Measurements from ENCODE around the gene NSUN4. TPM values are rescaled to one million over a fixed set of nuclear protein-coding genes. Genes with fewer than 3 reads are reported as not detected.

NSUN4 gene
- total and polyA plus RNA-seq, 2 of the 13 experiments (the other 11 are each of a cell fraction or from before 2014, with no cell fraction given): 21.5 to 23.5 TPM

DNA sequence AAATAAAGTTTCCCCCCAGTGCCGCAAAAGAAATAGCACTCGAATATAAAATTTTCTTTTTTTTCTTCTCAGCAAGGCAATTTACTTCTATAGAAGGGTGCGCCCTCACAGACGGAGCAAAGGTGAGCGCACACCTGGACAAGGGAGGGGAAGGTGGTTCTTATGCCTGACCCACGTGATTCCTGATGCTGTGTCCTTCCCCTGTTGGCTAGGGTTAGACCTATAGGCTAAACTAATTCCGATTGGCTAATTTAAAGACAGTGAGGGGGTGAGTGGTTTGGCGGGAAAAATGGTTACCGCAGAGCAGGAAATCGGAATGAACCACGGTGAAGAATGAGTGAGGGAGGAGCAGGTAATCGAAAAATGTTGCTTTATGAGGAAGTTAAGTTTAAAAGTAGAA lies 52.9 kb downstream of the NSUN4 start:
- Histone ChIP-seq H3K4me1 (ENCODE audit: insufficient read depth, low read length) (peaks cover 29% of the 10 kb centered on the region), H2AFZ (ENCODE audit: low read length) (no peak overlapping the region), H3K27me3 (ENCODE audit: control insufficient read depth in 1 of 2, insufficient read depth in 2 of 2, low read length in 2 of 2) (peaks cover 0 to 3% of the 10 kb centered on the region in 2 experiments; a peak in 2 of 5 replicates), H3K27ac (ENCODE audit: extremely low read length, insufficient read depth, low read length) (no peak overlapping the region), H3K36me3 (replicated peaks in 1 of 2; ENCODE audit: control insufficient read depth in 1 of 2, insufficient read depth in 2 of 2, low read length in 2 of 2) (no peaks in the 10 kb centered on the region), H4K20me1 (ENCODE audit: insufficient read depth, low read length) (no peaks in the 10 kb centered on the region), H3K9me3 (ENCODE audit: low read length) (no peaks in the 10 kb centered on the region), H3K79me2 (ENCODE audit: insufficient read depth, low read length) (no peaks in the 10 kb centered on the region), H3K4me2 (ENCODE audit: low read depth, low read length) (peak overlapping the region; percentile 92), H3K9ac (ENCODE audit: insufficient read depth, low read depth, low read length) (0 out of 2 replicates have a peak overlapping the region, but pooled peaks have one; percentile 19), H3K4me3 (replicated peaks in 1 of 3; ENCODE audit: insufficient read depth in 1 of 3, low read depth in 2 of 3, low read length in 3 of 3) (peak overlapping the region in 1 of 3 experiments; percentile 74; a peak in 2 of 6 replicates)
- POLR2A ChIA-PET: no interaction called here
- FAIRE-seq (no peak), DNase-seq (ENCODE audit: low spot score) (no peak), ATAC-seq (no peak)
- TF ChIP-seq SP2 (CRISPR knock-in tag; IDR thresholded peaks at IDR 0.05) (no peak), ZNF562 (CRISPR knock-in tag; IDR thresholded peaks at IDR 0.05; ENCODE audit: borderline replicate concordance) (peak; percentile 31; the same call in 1 of the 2 replicates), ZNF33B (CRISPR knock-in tag; IDR thresholded peaks at IDR 0.05) (no peak)
- TF ChIP-seq, protein P1, sequence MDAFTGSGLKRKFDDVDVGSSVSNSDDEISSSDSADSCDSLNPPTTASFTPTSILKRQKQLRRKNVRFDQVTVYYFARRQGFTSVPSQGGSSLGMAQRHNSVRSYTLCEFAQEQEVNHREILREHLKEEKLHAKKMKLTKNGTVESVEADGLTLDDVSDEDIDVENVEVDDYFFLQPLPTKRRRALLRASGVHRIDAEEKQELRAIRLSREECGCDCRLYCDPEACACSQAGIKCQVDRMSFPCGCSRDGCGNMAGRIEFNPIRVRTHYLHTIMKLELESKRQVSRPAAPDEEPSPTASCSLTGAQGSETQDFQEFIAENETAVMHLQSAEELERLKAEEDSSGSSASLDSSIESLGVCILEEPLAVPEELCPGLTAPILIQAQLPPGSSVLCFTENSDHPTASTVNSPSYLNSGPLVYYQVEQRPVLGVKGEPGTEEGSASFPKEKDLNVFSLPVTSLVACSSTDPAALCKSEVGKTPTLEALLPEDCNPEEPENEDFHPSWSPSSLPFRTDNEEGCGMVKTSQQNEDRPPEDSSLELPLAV (CRISPR knock-in tag; conservative IDR thresholded peaks at IDR 0.05; ENCODE audit: low read depth): 0 out of 2 replicates have a peak, but pooled peaks have one; percentile 1
- 88% methylated on average over 12 of the region's 12 CpGs for WGBS (ENCODE audit: low lambda C conversion rate)
- in situ Hi-C loops (cut with HindIII; ENCODE audit: extremely low pct_ligation_motif_present, low pct_unique_long_range_greater_than_20kb) (no loop called here), intact Hi-C loops (cut with micrococcal nuclease; ENCODE audit: unreplicated experiment) (no loop called here)
- CTCF ChIA-PET (ENCODE audit: low intra/inter-chr PET ratio, low total read pairs): no interaction called here
- no TSS peak for BruUV-seq (replicated peaks)

DNA sequence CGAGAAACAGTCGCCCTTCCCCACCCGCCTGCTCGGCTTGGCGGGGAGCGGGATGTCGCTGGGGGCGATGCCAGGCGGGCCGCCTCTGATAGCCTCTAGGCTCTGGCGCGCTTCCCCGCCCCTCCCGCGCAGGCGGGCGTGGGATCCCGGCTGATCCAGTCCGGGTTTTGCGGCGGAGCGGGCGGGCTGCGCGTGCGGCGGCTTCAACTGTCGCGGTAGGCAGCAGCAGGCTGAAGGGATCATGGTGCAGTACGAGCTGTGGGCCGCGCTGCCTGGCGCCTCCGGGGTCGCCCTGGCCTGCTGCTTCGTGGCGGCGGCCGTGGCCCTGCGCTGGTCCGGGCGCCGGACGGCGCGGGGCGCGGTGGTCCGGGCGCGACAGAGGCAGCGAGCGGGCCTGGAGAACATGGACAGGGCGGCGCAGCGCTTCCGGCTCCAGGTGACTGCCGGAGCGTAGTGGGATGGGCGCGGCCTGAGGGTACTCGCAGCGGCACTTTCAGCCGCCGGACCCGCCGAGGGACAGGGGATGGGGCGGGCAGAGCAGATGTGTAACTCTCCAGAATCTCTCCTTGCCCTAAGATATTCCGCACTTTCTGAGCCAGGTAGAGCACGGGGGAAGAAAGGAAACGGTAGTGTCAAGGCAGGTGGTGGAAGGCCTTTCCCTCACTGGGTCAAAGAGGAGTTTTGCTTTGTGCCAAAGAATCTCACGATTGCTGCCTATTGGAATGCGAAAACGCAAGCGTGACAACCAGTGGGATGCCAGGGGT lies 53.7 kb downstream of the NSUN4 start, which contains the start of gene FAAH:
TSS of gene FAAH (plus strand) at position 210 of the 764 bp plus-strand sequence. CDS start at position 242, 32 bp downstream.
- BruUV-seq (replicated peaks): no TSS peak
- Histone ChIP-seq H3K4me2 (ENCODE audit: low read depth, low read length) (peak within 1 kb of the TSS; percentile 92), H3K9me3 (ENCODE audit: low read length) (no peaks in the 10 kb centered on the region), H3K27me3 (ENCODE audit: control insufficient read depth in 1 of 2, insufficient read depth in 2 of 2, low read length in 2 of 2) (peaks cover 0 to 3% of the 10 kb centered on the region in 2 experiments; a peak in 2 of 5 replicates), H3K4me3 (replicated peaks in 1 of 3; ENCODE audit: insufficient read depth in 1 of 3, low read depth in 2 of 3, low read length in 3 of 3) (peak within 1 kb of the TSS; percentile 44 to 74 (median 59); a peak in 5 of 6 replicates), H3K27ac (ENCODE audit: extremely low read length, insufficient read depth, low read length) (peak within 1 kb of the TSS; percentile 50), H3K9ac (ENCODE audit: insufficient read depth, low read depth, low read length) (peak within 1 kb of the TSS; percentile 64), H3K79me2 (ENCODE audit: insufficient read depth, low read length) (no peaks in the 10 kb centered on the region), H4K20me1 (ENCODE audit: insufficient read depth, low read length) (no peaks in the 10 kb centered on the region), H3K4me1 (ENCODE audit: insufficient read depth, low read length) (peaks cover 29% of the 10 kb centered on the region), H3K36me3 (replicated peaks in 1 of 2; ENCODE audit: control insufficient read depth in 1 of 2, insufficient read depth in 2 of 2, low read length in 2 of 2) (no peaks in the 10 kb centered on the region), H2AFZ (ENCODE audit: low read length) (no peak within 1 kb of the TSS)
- intact Hi-C loops (cut with micrococcal nuclease; ENCODE audit: unreplicated experiment) (loop anchor here (1.0 kb wide), 1 partner anchor 8 kb away; no protein-coding TSS in a partner anchor), in situ Hi-C loops (cut with HindIII; ENCODE audit: extremely low pct_ligation_motif_present, low pct_unique_long_range_greater_than_20kb) (no loop called here)
- 0% methylated on average over 11 of the region's 75 CpGs for WGBS (ENCODE audit: low lambda C conversion rate)
- peak; percentile 58 for DNase-seq (ENCODE audit: low spot score)
- CTCF ChIA-PET (ENCODE audit: low intra/inter-chr PET ratio, low total read pairs): no interaction called here
- POLR2A ChIA-PET: interaction anchor here (1.4 kb wide), 1 partner anchor 8 kb away, joined by 3 read pairs; no protein-coding TSS in a partner anchor
- peak; percentile 94 for ATAC-seq
- no peak for FAIRE-seq
- TF ChIP-seq, protein P2, sequence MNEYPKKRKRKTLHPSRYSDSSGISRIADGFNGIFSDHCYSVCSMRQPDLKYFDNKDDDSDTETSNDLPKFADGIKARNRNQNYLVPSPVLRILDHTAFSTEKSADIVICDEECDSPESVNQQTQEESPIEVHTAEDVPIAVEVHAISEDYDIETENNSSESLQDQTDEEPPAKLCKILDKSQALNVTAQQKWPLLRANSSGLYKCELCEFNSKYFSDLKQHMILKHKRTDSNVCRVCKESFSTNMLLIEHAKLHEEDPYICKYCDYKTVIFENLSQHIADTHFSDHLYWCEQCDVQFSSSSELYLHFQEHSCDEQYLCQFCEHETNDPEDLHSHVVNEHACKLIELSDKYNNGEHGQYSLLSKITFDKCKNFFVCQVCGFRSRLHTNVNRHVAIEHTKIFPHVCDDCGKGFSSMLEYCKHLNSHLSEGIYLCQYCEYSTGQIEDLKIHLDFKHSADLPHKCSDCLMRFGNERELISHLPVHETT (CRISPR knock-in tag; conservative IDR thresholded peaks at IDR 0.05): peak; percentile 65; the same call in 1 of the 2 replicates
- TF ChIP-seq POLR2G (IDR thresholded peaks at IDR 0.05; ENCODE audit: low read depth, low read length) (peak; percentile 64; the same call in 1 of the 2 replicates), GATA4 (IDR thresholded peaks at IDR 0.05; ENCODE audit: borderline replicate concordance, low read depth) (no peak), ARID2 (CRISPR knock-in tag; IDR thresholded peaks at IDR 0.05; ENCODE audit: borderline replicate concordance) (peak; percentile 75; the same call in 1 of the 2 replicates), KDM5B (CRISPR knock-in tag; IDR thresholded peaks at IDR 0.05; ENCODE audit: borderline replicate concordance) (peak; percentile 94), ZNF530 (CRISPR knock-in tag; IDR thresholded peaks at IDR 0.05; ENCODE audit: low read depth) (no peak), ZFY (CRISPR knock-in tag; IDR thresholded peaks at IDR 0.05) (peak; percentile 97), ZNF253 (CRISPR knock-in tag; IDR thresholded peaks at IDR 0.05; ENCODE audit: borderline replicate concordance) (no peak)
- TF ChIP-seq, protein P3, sequence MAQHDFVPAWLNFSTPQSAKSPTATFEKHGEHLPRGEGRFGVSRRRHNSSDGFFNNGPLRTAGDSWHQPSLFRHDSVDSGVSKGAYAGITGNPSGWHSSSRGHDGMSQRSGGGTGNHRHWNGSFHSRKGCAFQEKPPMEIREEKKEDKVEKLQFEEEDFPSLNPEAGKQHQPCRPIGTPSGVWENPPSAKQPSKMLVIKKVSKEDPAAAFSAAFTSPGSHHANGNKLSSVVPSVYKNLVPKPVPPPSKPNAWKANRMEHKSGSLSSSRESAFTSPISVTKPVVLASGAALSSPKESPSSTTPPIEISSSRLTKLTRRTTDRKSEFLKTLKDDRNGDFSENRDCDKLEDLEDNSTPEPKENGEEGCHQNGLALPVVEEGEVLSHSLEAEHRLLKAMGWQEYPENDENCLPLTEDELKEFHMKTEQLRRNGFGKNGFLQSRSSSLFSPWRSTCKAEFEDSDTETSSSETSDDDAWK (CRISPR knock-in tag; IDR thresholded peaks at IDR 0.05): no peak

Data from HepG2 (cell line).